ENCODE data around the gene ABCC8.

The ABCC8 gene

GRCh38 chr11:17401841-17402240 lies 74.8 kb downstream of the ABCC8 start:
- no peak for DNase-seq

DNA sequence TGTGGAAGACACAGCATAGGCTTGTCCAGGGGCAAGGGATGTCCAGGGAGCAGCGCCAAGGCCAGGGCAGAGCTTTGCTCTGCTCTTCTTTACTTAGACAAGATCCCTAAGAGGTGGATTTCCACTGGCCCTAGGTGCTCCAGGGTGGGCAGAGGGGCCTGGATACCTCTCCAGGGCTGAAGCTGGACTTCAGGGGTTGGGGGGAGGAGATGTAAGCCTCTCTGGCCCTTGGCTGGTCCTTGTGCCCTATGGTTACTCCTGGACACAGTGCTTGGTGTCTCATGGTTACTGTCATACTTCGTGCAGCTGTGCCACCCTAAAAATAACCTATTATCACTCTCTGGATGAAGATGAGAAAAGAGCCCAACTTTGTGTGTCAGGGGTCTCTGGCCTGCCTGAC lies 75.3 kb downstream of the ABCC8 start:
- DNase-seq: no peak

DNA sequence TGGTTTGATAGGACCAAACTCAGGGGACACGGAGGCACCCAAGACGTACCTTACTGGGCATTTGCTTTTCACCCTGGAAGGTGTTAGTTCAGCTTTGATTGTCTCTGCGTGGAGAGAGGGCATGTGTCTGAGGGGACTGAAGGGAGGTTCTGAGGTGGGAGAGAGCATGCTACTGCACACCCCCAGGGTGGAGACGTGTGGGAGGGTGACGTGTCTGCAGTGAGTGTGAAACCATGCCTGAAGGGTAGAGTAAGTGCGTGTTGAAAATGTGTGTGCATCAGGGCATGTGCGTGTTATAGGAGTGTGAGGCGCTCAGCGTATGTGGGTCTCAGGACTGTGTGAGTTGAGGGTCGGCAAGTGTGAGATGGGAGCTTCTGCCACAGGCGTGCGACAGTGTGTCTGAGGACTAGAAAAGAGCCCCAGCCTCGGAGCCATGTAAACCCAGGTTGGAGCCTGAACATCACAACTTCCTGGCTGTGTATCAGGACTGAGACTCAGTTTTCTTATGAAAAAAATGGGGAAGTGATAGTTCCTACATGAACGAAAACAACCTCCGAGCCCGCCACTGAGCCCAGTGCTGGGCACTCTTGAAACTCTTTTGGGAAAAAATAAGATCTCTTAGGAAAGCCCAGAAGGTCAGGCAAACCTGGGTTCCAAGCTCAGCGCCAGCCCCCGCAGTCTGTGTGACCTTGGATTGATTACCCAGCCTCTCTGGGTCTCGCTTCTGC lies 76.4 kb downstream of the ABCC8 start:
- no peak for DNase-seq

DNA sequence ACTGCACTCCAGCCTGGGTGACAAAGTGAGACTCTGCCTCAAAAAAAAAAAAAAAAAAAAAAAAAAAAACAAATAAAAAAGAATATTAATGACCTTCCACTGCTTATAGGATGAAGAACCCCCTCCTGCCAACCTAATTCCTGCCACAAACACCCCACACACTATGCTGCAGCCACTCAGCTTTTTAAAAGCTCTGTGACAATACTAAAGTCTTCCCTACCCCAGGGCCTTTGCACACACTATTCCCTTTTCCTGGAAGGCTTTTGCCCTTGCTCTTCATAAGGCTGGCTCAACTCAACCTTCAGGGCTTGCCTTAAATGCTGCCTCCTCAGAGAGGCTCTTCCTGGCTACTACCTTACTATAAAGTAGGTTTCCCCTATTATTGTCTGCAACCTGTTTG lies 77.4 kb downstream of the ABCC8 start:
- no peak for DNase-seq

DNA sequence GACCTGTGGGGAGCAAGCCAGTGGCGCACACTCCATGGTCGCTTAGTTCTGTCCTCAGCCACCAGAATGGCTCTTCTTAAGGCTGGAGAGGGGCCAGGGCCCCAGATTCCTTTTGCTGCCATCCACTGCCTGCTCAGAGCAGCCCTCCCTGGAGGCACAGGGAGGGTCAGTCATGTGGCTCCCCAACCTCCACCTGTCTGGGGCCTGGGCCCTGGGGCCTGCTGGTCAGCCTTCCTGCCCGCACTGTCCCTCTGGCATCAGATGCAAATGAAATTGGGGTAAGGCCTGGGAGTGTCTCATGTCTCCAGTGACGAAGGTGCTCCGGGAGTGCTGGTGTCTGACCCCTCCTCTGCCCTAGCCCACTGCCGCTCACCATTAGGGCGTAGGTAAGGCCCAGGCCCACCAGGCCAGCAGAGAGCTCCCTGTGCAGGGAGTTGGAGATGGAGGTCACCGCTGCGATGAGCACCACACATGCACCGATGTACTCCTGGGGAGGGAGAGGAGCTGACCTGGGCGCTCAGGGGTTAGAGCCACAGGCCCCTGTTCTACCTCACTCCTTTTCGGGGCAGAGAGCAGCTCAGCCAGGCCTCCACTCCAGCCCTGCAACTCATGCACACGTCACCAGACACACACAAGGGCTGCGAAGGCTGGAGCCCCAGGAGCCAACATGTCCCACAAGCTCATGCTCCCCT lies 79.2 kb downstream of the ABCC8 start:
- no peak for DNase-seq

- no peak for DNase-seq
Measured at GRCh38 chr11:17396598-17397310, 79.9 kb downstream of the ABCC8 start.

GRCh38 chr11:17395978-17396377 lies 80.7 kb downstream of the ABCC8 start:
- no peak for DNase-seq

DNA sequence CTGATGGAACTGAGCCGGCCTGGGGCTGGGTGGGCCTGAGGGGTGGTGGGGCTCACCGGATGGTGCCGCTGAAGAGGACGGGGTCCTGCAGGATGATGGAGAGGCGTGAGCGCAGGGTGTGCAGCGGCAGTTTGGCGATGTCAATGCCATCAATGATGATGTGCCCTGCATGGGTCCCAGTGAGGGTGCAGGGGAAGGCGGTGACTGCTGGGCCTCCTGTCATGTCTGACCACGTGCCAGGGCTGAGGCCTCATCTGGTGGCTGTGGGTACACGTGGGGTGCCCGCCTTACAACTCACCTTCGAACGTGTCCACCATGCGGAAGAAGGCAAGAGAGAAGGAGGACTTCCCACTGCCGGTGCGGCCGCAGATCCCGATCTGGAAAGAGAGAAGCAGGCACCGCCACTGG lies 81.1 kb downstream of the ABCC8 start:
- DNase-seq: no peak

GRCh38 chr11:17394743-17395390 lies 81.8 kb downstream of the ABCC8 start:
- DNase-seq: no peak

DNA sequence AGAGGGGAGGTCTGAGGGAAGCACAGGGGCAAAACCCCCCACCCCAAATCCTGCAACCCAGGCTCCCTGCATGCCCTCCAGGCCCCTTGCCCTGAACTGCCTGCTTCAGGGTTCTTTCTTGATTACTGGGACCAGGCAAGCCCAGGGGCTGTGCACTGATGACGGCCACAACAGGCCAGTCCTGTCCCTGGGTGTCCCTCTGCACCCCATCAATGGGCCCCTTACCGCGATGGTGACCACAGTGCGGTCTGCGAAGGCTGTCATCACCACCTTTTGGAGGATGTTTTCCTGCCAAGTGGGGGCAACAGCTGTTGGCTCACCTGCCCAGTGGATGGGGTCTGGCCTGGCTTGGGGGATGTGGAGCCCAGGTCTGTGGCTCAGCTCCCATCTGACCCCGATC lies 83.2 kb downstream of the ABCC8 start:
- DNase-seq: no peak

GRCh38 chr11:17392872-17393271 lies 83.8 kb downstream of the ABCC8 start:
- DNase-seq: no peak

- DNase-seq: no peak
Measured at GRCh38 chr11:17391493-17392355, 84.9 kb downstream of the ABCC8 start.

- DNase-seq: no peak
Measured at GRCh38 chr11:17389957-17390649, 86.5 kb downstream of the ABCC8 start.

GRCh38 chr11:17389211-17389956 lies 87.3 kb downstream of the ABCC8 start:
- DNase-seq: peak; percentile 74

- no peak for DNase-seq
Measured at GRCh38 chr11:17388609-17389210, 87.9 kb downstream of the ABCC8 start, which contains the start of gene KCNJ11. Gene KCNJ11 (minus strand): TSS chr11:17388659. CDS start chr11:17388091, 568 bp downstream.

DNA sequence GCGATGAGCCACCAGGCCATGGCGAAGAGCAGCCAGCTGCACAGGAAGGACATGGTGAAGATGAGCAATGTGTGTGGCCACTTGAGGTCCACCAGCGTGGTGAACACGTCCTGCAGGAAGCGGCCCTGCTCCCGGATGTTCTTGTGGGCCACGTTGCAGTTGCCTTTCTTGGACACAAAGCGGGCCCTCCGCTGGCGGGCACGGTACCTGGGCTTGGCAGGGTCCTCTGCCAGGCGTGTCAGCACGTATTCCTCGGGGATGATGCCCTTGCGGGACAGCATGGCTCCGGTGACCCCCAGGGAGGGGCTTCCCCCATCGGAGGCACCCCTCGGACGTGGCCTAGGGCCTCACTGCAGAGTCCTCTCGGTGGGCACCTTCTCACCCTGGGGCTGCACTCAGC lies 88.8 kb downstream of the ABCC8 start:
- no peak for DNase-seq

GRCh38 chr11:17387254-17387653 lies 89.4 kb downstream of the ABCC8 start:
- no peak for DNase-seq

DNA sequence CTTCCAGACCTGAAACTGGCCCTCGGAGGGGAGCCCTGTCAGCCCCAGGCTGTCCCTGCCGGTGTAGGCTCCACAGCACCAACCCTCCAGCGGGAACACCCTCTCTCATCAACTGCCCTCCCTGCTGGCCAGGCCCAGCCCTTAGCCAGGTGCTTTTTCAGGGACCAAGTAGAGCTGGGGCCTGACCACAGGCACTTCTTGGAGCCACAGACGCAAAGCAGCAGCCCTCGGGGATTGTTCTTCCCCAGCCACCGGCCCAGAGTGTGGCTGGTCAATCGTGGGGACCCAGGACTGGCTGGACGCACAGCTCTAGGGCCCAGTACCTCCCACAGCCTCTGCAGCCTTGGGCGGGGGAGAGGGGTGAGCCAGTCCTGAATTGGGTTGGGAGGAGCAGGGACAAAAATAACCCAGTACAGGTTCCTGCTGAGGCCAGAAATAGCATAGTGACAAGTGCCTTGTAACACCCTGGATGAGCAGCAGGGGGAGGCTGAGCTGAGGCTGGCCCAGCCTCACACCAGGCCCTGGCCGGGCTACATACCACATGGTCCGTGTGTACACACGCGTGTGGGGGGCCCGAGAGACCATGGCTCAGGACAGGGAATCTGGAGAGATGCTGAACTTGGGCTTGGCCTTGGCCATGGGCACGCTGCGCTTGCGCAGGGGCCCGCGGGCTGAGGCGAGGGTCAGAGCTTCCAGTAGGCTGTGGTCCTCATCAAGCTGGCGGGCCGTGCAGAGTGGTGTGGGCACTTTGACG lies 90.1 kb downstream of the ABCC8 start:
- no peak for DNase-seq

DNA sequence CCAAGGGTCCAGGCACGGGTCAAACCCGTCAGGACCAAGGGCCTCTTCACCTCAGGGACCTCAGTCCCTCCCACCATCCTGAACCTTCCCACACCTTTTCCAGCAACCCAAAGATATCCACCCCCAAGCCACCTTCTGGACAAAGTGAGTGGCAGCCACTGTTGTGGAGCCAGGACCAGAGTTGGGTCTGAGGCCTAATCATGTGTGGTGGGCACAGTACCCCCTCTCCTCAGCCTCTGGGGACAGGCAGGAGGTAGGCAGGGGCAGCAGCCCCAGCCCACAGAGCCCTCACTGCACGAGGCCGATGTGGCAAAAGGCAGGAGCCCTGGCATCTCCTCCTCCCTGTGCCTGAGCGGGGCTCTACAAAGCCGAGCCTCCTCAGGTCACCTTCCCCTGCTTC lies 90.7 kb downstream of the ABCC8 start:
- no peak for DNase-seq

GRCh38 chr11:17385492-17385891 lies 91.2 kb downstream of the ABCC8 start:
- DNase-seq: no peak
